Measurements from ENCODE around the gene STARD8. TPM values are rescaled to one million over a fixed set of nuclear protein-coding genes. Genes with fewer than 3 reads are reported as not detected.
A peak's percentile ranks its signal among the peaks of the same experiment; 100 is the strongest.

The STARD8 gene
- total and polyA plus RNA-seq, 2 donors from 2014 or later = 12.7 to 23.4 TPM

- Histone ChIP-seq H3K9ac (ENCODE audit: low read length in 3 of 3) (no peak overlapping the region), H3K27ac (ENCODE audit: low read depth in 2 of 2, low read length in 2 of 2) (no peak overlapping the region), H3K9me3 (ENCODE audit: control insufficient read depth in 2 of 3, insufficient read depth in 1 of 3, low read length in 3 of 3) (no peaks in the 10 kb centered on the region), H3K4me1 (ENCODE audit: control insufficient read depth in 2 of 3, insufficient read depth in 2 of 3, low read depth in 1 of 3, low read length in 3 of 3) (no peaks in the 10 kb centered on the region), H3K36me3 (ENCODE audit: control insufficient read depth in 2 of 3, insufficient read depth in 3 of 3, low read length in 3 of 3) (no peaks in the 10 kb centered on the region), H3K4me3 (ENCODE audit: low read length in 3 of 3) (no peak overlapping the region), H3K27me3 (ENCODE audit: control insufficient read depth, insufficient read depth, low read length) (no peaks in the 10 kb centered on the region)
- intact Hi-C loops (cut with DNase I) = no loop called here
- no peak for TF ChIP-seq CTCF (IDR thresholded peaks at IDR 0.05; ENCODE audit: borderline replicate concordance, extremely low read depth, insufficient read depth)
- no peak for FAIRE-seq
- no peak for DNase-seq
Observed at GRCh38 chrX:68746988-68747387, 99.5 kb downstream of the STARD8 start.

- DNase-seq (no peak), FAIRE-seq (no peak)
- Histone ChIP-seq H3K4me3 (ENCODE audit: low read length in 3 of 3) (no peak overlapping the region), H3K9me3 (ENCODE audit: control insufficient read depth in 2 of 3, insufficient read depth in 1 of 3, low read length in 3 of 3) (no peaks in the 10 kb centered on the region), H3K27ac (ENCODE audit: low read depth in 2 of 2, low read length in 2 of 2) (peak overlapping the region in 1 of 2 donors; percentile 17), H3K27me3 (ENCODE audit: control insufficient read depth, insufficient read depth, low read length) (no peaks in the 10 kb centered on the region), H3K9ac (ENCODE audit: low read length in 3 of 3) (no peak overlapping the region), H3K36me3 (ENCODE audit: control insufficient read depth in 2 of 3, insufficient read depth in 3 of 3, low read length in 3 of 3) (no peaks in the 10 kb centered on the region), H3K4me1 (ENCODE audit: control insufficient read depth in 2 of 3, insufficient read depth in 2 of 3, low read depth in 1 of 3, low read length in 3 of 3) (no peaks in the 10 kb centered on the region)
- no peak for TF ChIP-seq CTCF (IDR thresholded peaks at IDR 0.05; ENCODE audit: borderline replicate concordance, extremely low read depth, insufficient read depth)
- intact Hi-C loops (cut with DNase I) = no loop called here
Observed at GRCh38 chrX:68748030-68748429, 100.6 kb downstream of the STARD8 start.

GRCh38 chrX:68749426-68749825 lies 102.0 kb downstream of the STARD8 start:
- no peaks in the 10 kb centered on the region for H3K36me3 ChIP-seq (ENCODE audit: control insufficient read depth in 2 of 3, insufficient read depth in 3 of 3, low read length in 3 of 3)
- no peak overlapping the region for H3K9ac ChIP-seq (ENCODE audit: low read length in 3 of 3)
- H3K27me3 ChIP-seq (ENCODE audit: control insufficient read depth, insufficient read depth, low read length) = no peaks in the 10 kb centered on the region
- H3K27ac ChIP-seq (ENCODE audit: low read depth in 2 of 2, low read length in 2 of 2) = no peak overlapping the region
- no peak for FAIRE-seq
- no peak for DNase-seq
- H3K4me1 ChIP-seq (ENCODE audit: control insufficient read depth in 2 of 3, insufficient read depth in 2 of 3, low read depth in 1 of 3, low read length in 3 of 3) = no peaks in the 10 kb centered on the region
- no peak overlapping the region for H3K4me3 ChIP-seq (ENCODE audit: low read length in 3 of 3)
- intact Hi-C loops (cut with DNase I) = no loop called here
- TF ChIP-seq CTCF (IDR thresholded peaks at IDR 0.05; ENCODE audit: borderline replicate concordance, extremely low read depth, insufficient read depth) = no peak
- no peaks in the 10 kb centered on the region for H3K9me3 ChIP-seq (ENCODE audit: control insufficient read depth in 2 of 3, insufficient read depth in 1 of 3, low read length in 3 of 3)

GRCh38 chrX:68750316-68750715 lies 102.8 kb downstream of the STARD8 start:
- no peaks in the 10 kb centered on the region for H3K4me1 ChIP-seq (ENCODE audit: control insufficient read depth in 2 of 3, insufficient read depth in 2 of 3, low read depth in 1 of 3, low read length in 3 of 3)
- no peak overlapping the region for H3K9ac ChIP-seq (ENCODE audit: low read length in 3 of 3)
- no peaks in the 10 kb centered on the region for H3K27me3 ChIP-seq (ENCODE audit: control insufficient read depth, insufficient read depth, low read length)
- intact Hi-C loops (cut with DNase I) = no loop called here
- H3K36me3 ChIP-seq (ENCODE audit: control insufficient read depth in 2 of 3, insufficient read depth in 3 of 3, low read length in 3 of 3) = no peaks in the 10 kb centered on the region
- H3K27ac ChIP-seq (ENCODE audit: low read depth in 2 of 2, low read length in 2 of 2) = no peak overlapping the region
- no peaks in the 10 kb centered on the region for H3K9me3 ChIP-seq (ENCODE audit: control insufficient read depth in 2 of 3, insufficient read depth in 1 of 3, low read length in 3 of 3)
- DNase-seq (no peak), FAIRE-seq (no peak)
- no peak for TF ChIP-seq CTCF (IDR thresholded peaks at IDR 0.05; ENCODE audit: borderline replicate concordance, extremely low read depth, insufficient read depth)
- no peak overlapping the region for H3K4me3 ChIP-seq (ENCODE audit: low read length in 3 of 3)

All from kidney (tissue), 14 donors.